Upper lobe of left lung (tissue), 6 donors: Measurements from ENCODE around the gene TADA3. TPM values are rescaled to one million over a fixed set of nuclear protein-coding genes. Genes with fewer than 3 reads are reported as not detected.

Experiments used
- ATAC-seq, 2 donors: fragments of 200-7000 bp; cut with Tn5 transposase; one replicate each; pipeline ENCODE4 v1.9.1; 2022; ENCODE audit warnings: mild to moderate bottlenecking in 2 of 2, moderate library complexity in 2 of 2; ENCODE audit not compliant: low FRiP score in 2 of 2
- DNase-seq, 2 donors: peaks; one replicate each; pipeline ENCODE4 v3.0.0-alpha.2; 2019 to 2020
- H3K27ac ChIP-seq, 4 donors: fragments of 200-600 bp; sonication (generic); one replicate each; pipeline ENCODE4 v1.5.1; 2016 to 2019
- H3K27me3 ChIP-seq, 4 donors: fragments of 200-600 bp; sonication (generic); one replicate each; pipeline ENCODE4 v1.5.1; 2017 to 2019
- H3K36me3 ChIP-seq, 4 donors: fragments of 200-600 bp; sonication (generic); one replicate each; pipeline ENCODE4 v1.5.1; 2016 to 2019
- H3K4me1 ChIP-seq, 4 donors: fragments of 200-600 bp; sonication (generic); one replicate each; pipeline ENCODE4 v1.5.1; 2018 to 2019
- H3K4me3 ChIP-seq, 4 donors: fragments of 200-600 bp; sonication (generic); one replicate each; pipeline ENCODE4 v1.5.1; 2017 to 2019; ENCODE audit warnings: mild to moderate bottlenecking in 2 of 4, moderate library complexity in 1 of 4
- H3K9me3 ChIP-seq, 4 donors: fragments of 200-600 bp; sonication (generic); one replicate each; pipeline ENCODE4 v1.5.1; 2018 to 2019
- EP300 ChIP-seq, 4 donors: sonication (generic); formaldehyde crosslinking; IDR thresholded peaks; one replicate each; pipeline ENCODE4 v1.5.1; 2017; ENCODE audit warnings: antibody characterized with exemption in 4 of 4, control low read depth in 2 of 4
- POLR2A ChIP-seq, 4 donors: fragments of 450-650 bp; IDR thresholded peaks; one replicate each; pipeline ENCODE4 v1.5.1; 2016 to 2017; ENCODE audit warnings: antibody characterized with exemption in 4 of 4, mild to moderate bottlenecking in 2 of 4
- POLR2AphosphoS5 ChIP-seq, 2 donors: sonication (generic); formaldehyde crosslinking; IDR thresholded peaks; one replicate each; pipeline ENCODE4 v1.5.1; 2017; ENCODE audit warnings: antibody characterized with exemption in 2 of 2
- WGBS, 2 donors: methylation state at CpG; one replicate each; pipeline ENCODE4 v1.1.5; 2017 to 2018; 5-methylcytosine and 5-hydroxymethylcytosine counted together
- total RNA-seq, 6 donors: library from RNA; depleted of rRNA in 4 of 6; stranded (reverse); fragments of >200 nt in 4 of 6; gene quantifications; one replicate each; pipeline versions ENCODE4 v1.1.0 to v1.2.1, GENCODE V29; 2016 to 2021
- TF ChIP-seq, protein P1 (sequence below), 6 experiments: fragments of 450-650 bp in 4 of 6; fragments of 200-600 bp in 2 of 6; sonication (generic) in 2 of 6; IDR thresholded peaks; one replicate each; pipeline ENCODE4 v1.5.1; 2016 to 2019; ENCODE audit warnings: antibody characterized with exemption in 6 of 6
- donor health status: DM: no; HTN: no; CAD: no; lungs with moderate emphysema.
- donor health status: DM: no; HTN: yes; CAD: no; lungs with severe emphysema.

The TADA3 gene
- total RNA-seq, 6 donors from 2014 or later, result 48.2 to 68.0 (median 60.7) TPM

- H3K4me3 ChIP-seq, result no peak overlapping the region
- TF ChIP-seq POLR2AphosphoS5 (IDR thresholded peaks at IDR 0.05), result no peak
- TF ChIP-seq, protein P1, sequence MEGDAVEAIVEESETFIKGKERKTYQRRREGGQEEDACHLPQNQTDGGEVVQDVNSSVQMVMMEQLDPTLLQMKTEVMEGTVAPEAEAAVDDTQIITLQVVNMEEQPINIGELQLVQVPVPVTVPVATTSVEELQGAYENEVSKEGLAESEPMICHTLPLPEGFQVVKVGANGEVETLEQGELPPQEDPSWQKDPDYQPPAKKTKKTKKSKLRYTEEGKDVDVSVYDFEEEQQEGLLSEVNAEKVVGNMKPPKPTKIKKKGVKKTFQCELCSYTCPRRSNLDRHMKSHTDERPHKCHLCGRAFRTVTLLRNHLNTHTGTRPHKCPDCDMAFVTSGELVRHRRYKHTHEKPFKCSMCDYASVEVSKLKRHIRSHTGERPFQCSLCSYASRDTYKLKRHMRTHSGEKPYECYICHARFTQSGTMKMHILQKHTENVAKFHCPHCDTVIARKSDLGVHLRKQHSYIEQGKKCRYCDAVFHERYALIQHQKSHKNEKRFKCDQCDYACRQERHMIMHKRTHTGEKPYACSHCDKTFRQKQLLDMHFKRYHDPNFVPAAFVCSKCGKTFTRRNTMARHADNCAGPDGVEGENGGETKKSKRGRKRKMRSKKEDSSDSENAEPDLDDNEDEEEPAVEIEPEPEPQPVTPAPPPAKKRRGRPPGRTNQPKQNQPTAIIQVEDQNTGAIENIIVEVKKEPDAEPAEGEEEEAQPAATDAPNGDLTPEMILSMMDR (IDR thresholded peaks at IDR 0.05), result no peak
- no peak for TF ChIP-seq POLR2A (IDR thresholded peaks at IDR 0.05)
- no peak for TF ChIP-seq EP300 (IDR thresholded peaks at IDR 0.05)
- peak overlapping the region in 1 of 4 donors; percentile 11 for H3K27ac ChIP-seq
- WGBS, 2 donors, result 63 to 66% methylated on average over 3 of the region's 3 CpGs
- no peak for ATAC-seq
- peaks cover 17 to 74% (median 46%) of the 10 kb centered on the region in 4 donors for H3K36me3 ChIP-seq
- H3K9me3 ChIP-seq, result no peaks in the 10 kb centered on the region
- DNase-seq, result no peak
- peaks cover 0 to 18% (median 6%) of the 10 kb centered on the region in 4 donors for H3K4me1 ChIP-seq
- H3K27me3 ChIP-seq, result no peaks in the 10 kb centered on the region
These were observed 10.2 kb downstream of the TADA3 start for GRCh38 chr3:9781978-9782603.

- no peak for TF ChIP-seq EP300 (IDR thresholded peaks at IDR 0.05)
- no peak for TF ChIP-seq POLR2A (IDR thresholded peaks at IDR 0.05)
- TF ChIP-seq, protein P1 (IDR thresholded peaks at IDR 0.05), result no peak
- no peak for TF ChIP-seq POLR2AphosphoS5 (IDR thresholded peaks at IDR 0.05)
- WGBS, 2 donors, result 81 to 91% methylated on average over 1 of the region's 1 CpG
- Histone ChIP-seq H3K9me3 (no peaks in the 10 kb centered on the region), H3K27me3 (no peaks in the 10 kb centered on the region), H3K27ac (peak overlapping the region in 1 of 4 donors; percentile 11), H3K36me3 (peaks cover 15 to 69% (median 43%) of the 10 kb centered on the region in 4 donors), H3K4me1 (peaks cover 0 to 18% (median 6%) of the 10 kb centered on the region in 4 donors), H3K4me3 (no peak overlapping the region)
- ATAC-seq, result no peak
- DNase-seq, result no peak
These were observed 10.7 kb downstream of the TADA3 start for GRCh38 chr3:9781551-9781950.

GRCh38 chr3:9780910-9781309, 11.4 kb downstream of the TADA3 start:
- ATAC-seq (no peak), DNase-seq (no peak)
- TF ChIP-seq POLR2A (IDR thresholded peaks at IDR 0.05) (no peak), POLR2AphosphoS5 (IDR thresholded peaks at IDR 0.05) (no peak), EP300 (IDR thresholded peaks at IDR 0.05) (no peak)
- TF ChIP-seq, protein P1 (IDR thresholded peaks at IDR 0.05), result no peak
- 82 to 97% methylated on average over 4 of the region's 4 CpGs for whole genome bisulfite sequencing, 2 donors
- Histone ChIP-seq H3K27ac (peak overlapping the region in 2 of 4 donors; percentile 51 to 70), H3K36me3 (peaks cover 12 to 62% (median 38%) of the 10 kb centered on the region in 4 donors), H3K4me1 (peaks cover 0 to 18% (median 6%) of the 10 kb centered on the region in 4 donors), H3K4me3 (no peak overlapping the region), H3K9me3 (no peaks in the 10 kb centered on the region), H3K27me3 (no peaks in the 10 kb centered on the region)

- ATAC-seq, result peak; percentile 2 to 24
- no peaks in the 10 kb centered on the region for H3K27me3 ChIP-seq
- DNase-seq, result no peak
- WGBS, 2 donors, result 76 to 81% methylated on average over 5 to 10 of the region's 10 CpGs
- H3K27ac ChIP-seq, result peak overlapping the region; percentile 27 to 71 (median 60)
- peaks cover 12 to 58% (median 36%) of the 10 kb centered on the region in 4 donors for H3K36me3 ChIP-seq
- no peak overlapping the region for H3K4me3 ChIP-seq
- H3K4me1 ChIP-seq, result peaks cover 0 to 18% (median 6%) of the 10 kb centered on the region in 4 donors
- TF ChIP-seq POLR2AphosphoS5 (IDR thresholded peaks at IDR 0.05), result no peak
- TF ChIP-seq, protein P1 (IDR thresholded peaks at IDR 0.05), result no peak
- no peak for TF ChIP-seq POLR2A (IDR thresholded peaks at IDR 0.05)
- TF ChIP-seq EP300 (IDR thresholded peaks at IDR 0.05), result no peak
- no peaks in the 10 kb centered on the region for H3K9me3 ChIP-seq
These were observed 11.8 kb downstream of the TADA3 start for GRCh38 chr3:9780458-9780812.
